Measurements from ENCODE around the gene GPR161.
A peak's percentile ranks its signal among the peaks of the same experiment; 100 is the strongest.
"Not testable (repeated sequence)": the region's sequence is repeated elsewhere in the genome, so short reads cannot be mapped to it uniquely, and the experiment has no call there.

The GPR161 gene

GRCh38 chr1:168136709-168137514, at the start of gene GPR161:
Gene GPR161 (minus strand): TSS chr1:168136930. CDS start chr1:168104850, 32,080 bp downstream.
- DNase-seq: peak in 1 of 2 experiments; percentile 14

- DNase-seq: not testable (repeated sequence)
Measured at GRCh38 chr1:168181063-168181720, 44.5 kb upstream of the GPR161 start.

GRCh38 chr1:168180148-168180524, 43.4 kb upstream of the GPR161 start:
- DNase-seq: no peak

GRCh38 chr1:168179438-168180147, 42.9 kb upstream of the GPR161 start:
- DNase-seq: no peak

GRCh38 chr1:168178638-168179437, 42.1 kb upstream of the GPR161 start, which contains the start of gene TIPRL:
Gene TIPRL (plus strand): TSS chr1:168178962. CDS start chr1:168179078, 116 bp downstream.
- peak; percentile 78 to 87 for DNase-seq

GRCh38 chr1:168178227-168178637, 41.5 kb upstream of the GPR161 start:
- DNase-seq: no peak

- DNase-seq: no peak
Measured at GRCh38 chr1:168172250-168172915, 35.7 kb upstream of the GPR161 start.

GRCh38 chr1:168170564-168171508, 34.1 kb upstream of the GPR161 start:
- DNase-seq: no peak

GRCh38 chr1:168167806-168168205, 31.1 kb upstream of the GPR161 start:
- DNase-seq: no peak

GRCh38 chr1:168164771-168165170, 28.0 kb upstream of the GPR161 start:
- no peak for DNase-seq

- no peak for DNase-seq
Measured at GRCh38 chr1:168163670-168164069, 26.9 kb upstream of the GPR161 start.

- DNase-seq: no peak
Measured at GRCh38 chr1:168161459-168161858, 24.7 kb upstream of the GPR161 start.

GRCh38 chr1:168159979-168160378, 23.2 kb upstream of the GPR161 start:
- no peak for DNase-seq

GRCh38 chr1:168159251-168159650, 22.5 kb upstream of the GPR161 start:
- no peak for DNase-seq

- DNase-seq: no peak
Measured at GRCh38 chr1:168157638-168158037, 20.9 kb upstream of the GPR161 start.

GRCh38 chr1:168155910-168156309, 19.2 kb upstream of the GPR161 start:
- no peak for DNase-seq

GRCh38 chr1:168154707-168155106, 18.0 kb upstream of the GPR161 start:
- DNase-seq: not testable (repeated sequence)

GRCh38 chr1:168151935-168152334, 15.2 kb upstream of the GPR161 start:
- DNase-seq: no peak

GRCh38 chr1:168150283-168150682, 13.6 kb upstream of the GPR161 start:
- no peak for DNase-seq

- DNase-seq: no peak
Measured at GRCh38 chr1:168148916-168149315, 12.2 kb upstream of the GPR161 start.

- no peak for DNase-seq
Measured at GRCh38 chr1:168146626-168147025, 9.9 kb upstream of the GPR161 start.
